ENCODE measurements around the gene SPRR1B.
"Not testable (repeated sequence)": the region's sequence is repeated elsewhere in the genome, so short reads cannot be mapped to it uniquely, and the experiment has no call there.

The SPRR1B gene

GRCh38 chr1:153030895-153031294, at the start of gene SPRR1B:
TSS of gene SPRR1B (plus strand) at chr1:153031203. CDS start at chr1:153032346, 1,143 bp downstream.
- DNase-seq, result no peak

GRCh38 chr1:152982076-152982475, 48.9 kb upstream of the SPRR1B start:
- DNase-seq, result no peak

GRCh38 chr1:152983234-152983633, 47.8 kb upstream of the SPRR1B start:
- DNase-seq, result no peak

- DNase-seq, result no peak
These were observed 47.3 kb upstream of the SPRR1B start, which contains the start of gene SPRR1A for GRCh38 chr1:152983743-152984142. TSS of gene SPRR1A (plus strand) at chr1:152984081. CDS start at chr1:152985231, 1,150 bp downstream.

GRCh38 chr1:152986578-152986977, 44.4 kb upstream of the SPRR1B start:
- DNase-seq, result no peak

- no peak for DNase-seq
These were observed 37.8 kb upstream of the SPRR1B start for GRCh38 chr1:152993186-152993585.

- no peak for DNase-seq
These were observed 35.2 kb upstream of the SPRR1B start for GRCh38 chr1:152995842-152996241.

GRCh38 chr1:152996633-152997400, 34.2 kb upstream of the SPRR1B start:
- DNase-seq, result no peak

GRCh38 chr1:152997901-152998300, 33.1 kb upstream of the SPRR1B start:
- no peak for DNase-seq

GRCh38 chr1:152998476-152998875, 32.5 kb upstream of the SPRR1B start:
- no peak for DNase-seq

- DNase-seq, result no peak
These were observed 31.2 kb upstream of the SPRR1B start for GRCh38 chr1:152999818-153000217.

GRCh38 chr1:153000294-153000693, 30.7 kb upstream of the SPRR1B start:
- no peak for DNase-seq

- no peak for DNase-seq
These were observed 29.6 kb upstream of the SPRR1B start, which contains the start of gene SPRR3 for GRCh38 chr1:153001382-153001781. TSS of gene SPRR3 (plus strand) at chr1:153001749. CDS start at chr1:153003021, 1,272 bp downstream.

- DNase-seq, result not testable (repeated sequence)
These were observed 19.7 kb upstream of the SPRR1B start for GRCh38 chr1:153011235-153011758.

GRCh38 chr1:153021829-153022228, 9.2 kb upstream of the SPRR1B start:
- DNase-seq, result not testable (repeated sequence)

GRCh38 chr1:153022340-153022739, 8.7 kb upstream of the SPRR1B start:
- DNase-seq, result not testable (repeated sequence)

GRCh38 chr1:153023109-153023508, 7.9 kb upstream of the SPRR1B start:
- DNase-seq, result no peak

- no peak for DNase-seq
These were observed 6.6 kb upstream of the SPRR1B start for GRCh38 chr1:153024413-153024812.

- no peak for DNase-seq
These were observed 5.2 kb upstream of the SPRR1B start for GRCh38 chr1:153025797-153026196.

GRCh38 chr1:153028766-153029165, 2.2 kb upstream of the SPRR1B start:
- DNase-seq, result no peak

GRCh38 chr1:153032073-153032472, 1.1 kb downstream of the SPRR1B start:
- DNase-seq, result no peak

- no peak for DNase-seq
These were observed 1.8 kb downstream of the SPRR1B start for GRCh38 chr1:153032677-153033308.

- no peak for DNase-seq
These were observed 4.2 kb downstream of the SPRR1B start for GRCh38 chr1:153035211-153035610.
